T-helper 2 cell treated with Interferon-gamma antibody and Interleukin-4, amounts not matched to agents 5 μg/mL and 100 μg/mL, for 36 hours (primary cell): Measurements from ENCODE around the gene TXLNG.
"Not testable (repeated sequence)": the region's sequence is repeated elsewhere in the genome, so short reads cannot be mapped to it uniquely, and the experiment has no call there.

Source experiments
- DNase-seq: peaks from one replicate; pipeline ENCODE4 v3.0.0; 2021; ENCODE audit warnings: low spot score
- H3K27ac Mint-ChIP-seq: one replicate; pipeline ENCODE4 v1.8.0; 2021; ENCODE audit warnings: mild to moderate bottlenecking, mixed read lengths
- H3K27me3 Mint-ChIP-seq: one replicate; pipeline ENCODE4 v1.8.0; 2021; ENCODE audit warnings: low read depth, mixed read lengths
- H3K36me3 Mint-ChIP-seq: one replicate; pipeline ENCODE4 v1.8.0; 2021; ENCODE audit warnings: low read depth, mixed read lengths
- H3K4me1 Mint-ChIP-seq: one replicate; pipeline ENCODE4 v1.8.0; 2021; ENCODE audit warnings: low read depth, mixed read lengths
- H3K4me3 Mint-ChIP-seq: one replicate; pipeline ENCODE4 v1.8.0; 2022; ENCODE audit warnings: mild to moderate bottlenecking, moderate library complexity, mixed read lengths
- H3K9me3 Mint-ChIP-seq: one replicate; pipeline ENCODE4 v1.8.0; 2021; ENCODE audit warnings: mixed read lengths

Gene TXLNG

GRCh38 chrX:16771483-16772398, 14.5 kb upstream of the TXLNG start:
- no peaks in the 10 kb centered on the region for H3K36me3 Mint-ChIP-seq
- H3K27me3 Mint-ChIP-seq, result no peaks in the 10 kb centered on the region
- DNase-seq, result no peak
- H3K4me1 Mint-ChIP-seq, result no peaks in the 10 kb centered on the region
- no peak overlapping the region for H3K27ac Mint-ChIP-seq
- no peaks in the 10 kb centered on the region for H3K9me3 Mint-ChIP-seq
- no peak overlapping the region for H3K4me3 Mint-ChIP-seq

- no peak overlapping the region for H3K4me3 Mint-ChIP-seq
- no peaks in the 10 kb centered on the region for H3K27me3 Mint-ChIP-seq
Measured at GRCh38 chrX:16772460-16772859, 13.8 kb upstream of the TXLNG start.

GRCh38 chrX:16774746-16775145, 11.5 kb upstream of the TXLNG start:
- Mint-ChIP-seq H3K27ac (no peak overlapping the region), H3K4me3 (no peak overlapping the region), H3K36me3 (no peaks in the 10 kb centered on the region), H3K9me3 (no peaks in the 10 kb centered on the region), H3K27me3 (no peaks in the 10 kb centered on the region), H3K4me1 (no peaks in the 10 kb centered on the region)
- DNase-seq, result no peak

More at GRCh38 chrX:16772460-16772859, 13.8 kb upstream of the TXLNG start:
- Mint-ChIP-seq H3K4me1 (no peaks in the 10 kb centered on the region), H3K9me3 (no peaks in the 10 kb centered on the region), H3K27ac (no peak overlapping the region), H3K36me3 (no peaks in the 10 kb centered on the region)
- no peak for DNase-seq

- Mint-ChIP-seq H3K9me3 (no peaks in the 10 kb centered on the region), H3K4me1 (no peaks in the 10 kb centered on the region), H3K27ac (no peak overlapping the region), H3K27me3 (no peaks in the 10 kb centered on the region), H3K36me3 (no peaks in the 10 kb centered on the region), H3K4me3 (no peak overlapping the region)
- DNase-seq, result no peak
Measured at GRCh38 chrX:16778545-16778944, 7.7 kb upstream of the TXLNG start.

GRCh38 chrX:16778993-16779392, 7.3 kb upstream of the TXLNG start:
- Mint-ChIP-seq H3K36me3 (no peaks in the 10 kb centered on the region), H3K27ac (no peak overlapping the region), H3K27me3 (no peaks in the 10 kb centered on the region), H3K4me1 (no peaks in the 10 kb centered on the region), H3K4me3 (no peak overlapping the region), H3K9me3 (no peaks in the 10 kb centered on the region)
- no peak for DNase-seq

- DNase-seq, H3K4me1 Mint-ChIP-seq, H3K27ac Mint-ChIP-seq, H3K4me3 Mint-ChIP-seq, H3K9me3 Mint-ChIP-seq, H3K36me3 Mint-ChIP-seq, H3K27me3 Mint-ChIP-seq: not testable (repeated sequence)
Measured at GRCh38 chrX:16779815-16780214, 6.5 kb upstream of the TXLNG start.

- peaks cover 3% of the 10 kb centered on the region for H3K36me3 Mint-ChIP-seq
- peaks cover 12% of the 10 kb centered on the region for H3K4me1 Mint-ChIP-seq
- H3K4me3 Mint-ChIP-seq, result no peak overlapping the region
- no peaks in the 10 kb centered on the region for H3K9me3 Mint-ChIP-seq
- DNase-seq, result no peak
- H3K27me3 Mint-ChIP-seq, result no peaks in the 10 kb centered on the region
- no peak overlapping the region for H3K27ac Mint-ChIP-seq
Measured at GRCh38 chrX:16783452-16783851, 2.8 kb upstream of the TXLNG start.

GRCh38 chrX:16784440-16784839, 1.8 kb upstream of the TXLNG start:
- H3K27me3 Mint-ChIP-seq, result not testable (repeated sequence)
- H3K4me1 Mint-ChIP-seq, result peaks cover 12% of the 10 kb centered on the region

GRCh38 chrX:16785247-16786138, 773 bp upstream of the TXLNG start:
- peaks cover 12% of the 10 kb centered on the region for H3K4me1 Mint-ChIP-seq
- peak overlapping the region; percentile 94 for H3K4me3 Mint-ChIP-seq
- H3K9me3 Mint-ChIP-seq, result no peaks in the 10 kb centered on the region
- H3K27ac Mint-ChIP-seq, result peak overlapping the region; percentile 90
- DNase-seq, result no peak
- no peaks in the 10 kb centered on the region for H3K27me3 Mint-ChIP-seq
- H3K36me3 Mint-ChIP-seq, result peaks cover 3% of the 10 kb centered on the region

More at GRCh38 chrX:16784440-16784839, 1.8 kb upstream of the TXLNG start:
- DNase-seq, H3K9me3 Mint-ChIP-seq, H3K27ac Mint-ChIP-seq, H3K36me3 Mint-ChIP-seq, H3K4me3 Mint-ChIP-seq: not testable (repeated sequence)

- DNase-seq, result peak; percentile 30
- peak overlapping the region; percentile 94 for H3K4me3 Mint-ChIP-seq
- no peaks in the 10 kb centered on the region for H3K27me3 Mint-ChIP-seq
- H3K36me3 Mint-ChIP-seq, result peaks cover 3% of the 10 kb centered on the region
- H3K4me1 Mint-ChIP-seq, result peaks cover 12% of the 10 kb centered on the region
- peak overlapping the region; percentile 90 for H3K27ac Mint-ChIP-seq
- H3K9me3 Mint-ChIP-seq, result no peaks in the 10 kb centered on the region
Measured at GRCh38 chrX:16786791-16787735, 797 bp downstream of the TXLNG start.

- Mint-ChIP-seq H3K27me3 (no peaks in the 10 kb centered on the region), H3K27ac (no peak overlapping the region), H3K4me1 (peaks cover 12% of the 10 kb centered on the region), H3K4me3 (peak overlapping the region; percentile 76), H3K9me3 (no peaks in the 10 kb centered on the region), H3K36me3 (peaks cover 3% of the 10 kb centered on the region)
- DNase-seq, result no peak
Measured at GRCh38 chrX:16788477-16788876, 2.2 kb downstream of the TXLNG start.

GRCh38 chrX:16796298-16796697, 10.0 kb downstream of the TXLNG start:
- no peak for DNase-seq
- H3K4me3 Mint-ChIP-seq, result no peak overlapping the region
- H3K27me3 Mint-ChIP-seq, result no peaks in the 10 kb centered on the region
- no peak overlapping the region for H3K27ac Mint-ChIP-seq
- H3K4me1 Mint-ChIP-seq, result no peaks in the 10 kb centered on the region
- peaks cover 12% of the 10 kb centered on the region for H3K36me3 Mint-ChIP-seq
- no peaks in the 10 kb centered on the region for H3K9me3 Mint-ChIP-seq

GRCh38 chrX:16797358-16797757, 11.1 kb downstream of the TXLNG start:
- Mint-ChIP-seq H3K4me3 (no peak overlapping the region), H3K36me3 (peaks cover 12% of the 10 kb centered on the region), H3K9me3 (no peaks in the 10 kb centered on the region), H3K4me1 (no peaks in the 10 kb centered on the region), H3K27ac (no peak overlapping the region), H3K27me3 (no peaks in the 10 kb centered on the region)
- no peak for DNase-seq
